HL-60 (cell line): ENCODE results near the gene IL22RA2.

Experiments
- DNase-seq, 2 experiments: peaks; one replicate each; pipeline ENCODE4 v3.0.0-alpha.2; 2010 to 2020; ENCODE audit warnings: low read depth in 1 of 2, low spot score in 1 of 2
- H3K27ac ChIP-seq: fragments of 250-450 bp; sonication (Bioruptor Pico); replicated peaks from 2 replicates; pipeline ENCODE4 v1.5.1; 2020; ENCODE audit warnings: mild to moderate bottlenecking, moderate library complexity
- H3K27me3 ChIP-seq: fragments of 250-450 bp; sonication (Bioruptor Pico); 2 replicates; pipeline ENCODE4 v1.5.1; 2021; ENCODE audit warnings: mild to moderate bottlenecking, moderate library complexity; ENCODE audit not compliant: insufficient read depth, poor library complexity, severe bottlenecking
- H3K4me3 ChIP-seq: replicated peaks from 2 replicates; pipeline ENCODE4 v1.5.1; 2011; ENCODE audit warnings: mild to moderate bottlenecking, control low read depth, low read length; ENCODE audit not compliant: insufficient read depth
- CTCF ChIP-seq: IDR thresholded peaks from one replicate; pipeline ENCODE4 v1.5.1; 2011; ENCODE audit warnings: low read length, control low read depth, inconsistent platforms; ENCODE audit not compliant: insufficient read depth
- GABPA ChIP-seq: IDR thresholded peaks from 2 replicates; pipeline ENCODE4 v1.6.1; 2012; ENCODE audit warnings: low read depth
- POLR2AphosphoS5 ChIP-seq: IDR thresholded peaks from 2 replicates; pipeline ENCODE4 v1.6.1; 2012; ENCODE audit warnings: low read depth
- REST ChIP-seq: IDR thresholded peaks from 2 replicates; pipeline ENCODE4 v1.6.1; 2012; ENCODE audit warnings: low read depth; ENCODE audit not compliant: insufficient replicate concordance
- SPI1 ChIP-seq: IDR thresholded peaks from 2 replicates; pipeline ENCODE4 v1.6.1; 2012; ENCODE audit warnings: low read depth, mild to moderate bottlenecking, borderline replicate concordance

Gene IL22RA2

GRCh38 chr6:137119196-137120104 is 54.0 kb downstream of the IL22RA2 start:
- Histone ChIP-seq H3K27me3 (no peaks in the 10 kb centered on the region), H3K4me3 (no peak overlapping the region), H3K27ac (no peak overlapping the region)
- no peak for DNase-seq
- TF ChIP-seq POLR2AphosphoS5: no peak

- Histone ChIP-seq H3K27ac (no peak overlapping the region), H3K27me3 (no peaks in the 10 kb centered on the region), H3K4me3 (no peak overlapping the region)
- TF ChIP-seq SPI1: no peak
- no peak for TF ChIP-seq GABPA
- no peak for TF ChIP-seq REST
- no peak for TF ChIP-seq CTCF
- TF ChIP-seq POLR2AphosphoS5: no peak
- no peak for DNase-seq
Measured at GRCh38 chr6:137117581-137117980, 55.9 kb downstream of the IL22RA2 start.

- no peaks in the 10 kb centered on the region for H3K27me3 ChIP-seq
- H3K4me3 ChIP-seq: no peak overlapping the region
- no peak overlapping the region for H3K27ac ChIP-seq
- no peak for TF ChIP-seq CTCF
- TF ChIP-seq REST: no peak
- no peak for TF ChIP-seq SPI1
- TF ChIP-seq GABPA: no peak
- TF ChIP-seq POLR2AphosphoS5: no peak
- no peak for DNase-seq
Measured at GRCh38 chr6:137116807-137117206, 56.6 kb downstream of the IL22RA2 start.

GRCh38 chr6:137115658-137116057 is 57.8 kb downstream of the IL22RA2 start:
- no peak overlapping the region for H3K4me3 ChIP-seq
- DNase-seq: no peak
- no peak overlapping the region for H3K27ac ChIP-seq
- H3K27me3 ChIP-seq: no peaks in the 10 kb centered on the region
- no peak for TF ChIP-seq GABPA
- TF ChIP-seq SPI1: no peak
- TF ChIP-seq CTCF: no peak
- TF ChIP-seq POLR2AphosphoS5: no peak
- TF ChIP-seq REST: no peak
